Limb (tissue), 2 donors: ENCODE data around the gene SIM2.
"Not testable (repeated sequence)": the region's sequence is repeated elsewhere in the genome, so short reads cannot be mapped to it uniquely, and the experiment has no call there.

Experiments
- DNase-seq, 2 donors: peaks; one replicate each; pipeline ENCODE4 v3.0.0-alpha.2; 2016; ENCODE audit errors: extremely low spot score in 2 of 2

The SIM2 gene

GRCh38 chr21:36698981-36699545, at the start of gene SIM2:
TSS of gene SIM2 (plus strand) at chr21:36699115. CDS start at chr21:36699747, 632 bp downstream.
- peak in 1 of 2 donors; percentile 66 for DNase-seq

- peak in 1 of 2 donors; percentile 50 for DNase-seq
These were observed 44.6 kb upstream of the SIM2 start for GRCh38 chr21:36654324-36654723.

GRCh38 chr21:36654796-36655325, 44.1 kb upstream of the SIM2 start:
- no peak for DNase-seq

DNA sequence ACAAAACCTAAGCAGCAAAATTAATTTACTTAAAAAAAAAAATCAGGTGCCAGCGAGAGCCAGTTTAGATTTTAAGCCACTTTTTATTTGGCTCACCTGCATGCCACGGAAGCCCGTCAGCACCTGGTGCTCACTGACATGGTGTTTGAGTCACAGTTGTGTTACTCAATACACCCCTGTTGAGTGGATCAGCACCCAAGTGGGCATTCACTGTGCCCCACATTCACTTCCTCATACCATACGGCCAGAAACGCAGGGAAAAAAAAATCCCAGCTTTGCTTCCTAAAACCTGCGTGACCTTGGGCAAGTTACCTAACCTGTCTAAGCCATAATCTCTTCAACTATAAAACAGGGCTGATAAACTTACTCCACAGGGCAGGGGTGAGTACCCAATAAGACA, 42.8 kb upstream of the SIM2 start:
- DNase-seq = no peak

DNA sequence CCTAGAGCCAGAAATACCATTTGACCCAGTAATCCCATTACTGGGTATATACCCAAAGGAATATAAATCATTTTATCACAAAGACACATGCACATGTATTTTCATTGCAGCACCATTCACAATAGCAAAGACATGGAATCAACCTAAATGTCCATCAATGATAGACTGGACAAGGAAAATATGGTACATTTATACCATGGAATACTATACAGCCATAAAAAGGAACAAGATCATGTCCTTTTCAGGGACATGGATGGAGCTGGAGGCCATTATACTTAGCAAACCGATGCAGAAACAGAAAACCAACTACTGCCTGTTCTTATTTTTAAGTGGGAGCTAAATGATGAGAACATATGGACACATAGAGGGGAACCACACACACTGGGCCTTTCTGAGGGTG, 41.6 kb upstream of the SIM2 start:
- DNase-seq = not testable (repeated sequence)

- no peak for DNase-seq
These were observed 40.9 kb upstream of the SIM2 start for GRCh38 chr21:36657999-36658398.

- DNase-seq = no peak
These were observed 40.0 kb upstream of the SIM2 start for GRCh38 chr21:36658926-36659325.

GRCh38 chr21:36661511-36662309, 37.2 kb upstream of the SIM2 start:
- no peak for DNase-seq

GRCh38 chr21:36663033-36663855, 35.7 kb upstream of the SIM2 start:
- DNase-seq = no peak

- DNase-seq = no peak
These were observed 34.3 kb upstream of the SIM2 start for GRCh38 chr21:36664662-36664990.

DNA sequence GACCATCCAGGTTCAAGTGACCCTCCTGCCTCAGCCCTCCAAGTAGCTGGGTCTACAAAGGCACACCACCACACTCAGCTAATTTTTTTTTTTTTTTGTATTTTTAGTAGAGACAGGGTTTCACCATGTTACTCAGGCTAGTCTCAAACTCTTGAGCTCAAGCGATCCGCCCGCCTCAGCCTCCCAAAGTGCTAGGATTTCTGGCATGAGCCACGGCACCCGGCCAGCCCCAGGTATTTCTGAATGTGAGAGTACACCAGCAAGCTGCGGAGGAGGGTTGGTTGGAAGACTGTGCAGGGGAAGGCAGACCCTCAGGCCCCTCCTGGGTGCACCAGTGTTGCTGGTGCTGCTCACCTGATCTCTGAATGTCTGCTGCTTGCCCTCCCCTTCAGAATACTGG, 33.1 kb upstream of the SIM2 start:
- DNase-seq = no peak

- no peak for DNase-seq
These were observed 30.2 kb upstream of the SIM2 start for GRCh38 chr21:36668713-36669112.

DNA sequence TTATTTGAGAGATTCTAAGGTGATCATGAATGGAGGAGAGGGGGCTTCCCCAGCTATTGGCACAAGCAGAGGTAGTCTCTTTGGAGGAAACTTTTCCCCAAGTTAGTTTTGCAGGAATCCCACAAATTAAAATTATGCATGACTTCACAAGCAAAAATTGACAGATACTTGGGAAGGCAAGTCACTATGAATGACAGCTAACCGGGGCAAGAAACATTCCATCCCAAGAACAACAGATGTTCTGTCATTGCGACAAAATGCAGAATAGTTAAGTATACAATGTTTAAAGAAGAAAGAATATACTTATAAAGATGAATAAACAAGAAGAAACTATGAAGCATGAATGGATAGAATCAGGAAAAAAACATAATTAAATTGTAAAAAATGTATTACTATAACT, 27.1 kb upstream of the SIM2 start:
- DNase-seq = no peak

DNA sequence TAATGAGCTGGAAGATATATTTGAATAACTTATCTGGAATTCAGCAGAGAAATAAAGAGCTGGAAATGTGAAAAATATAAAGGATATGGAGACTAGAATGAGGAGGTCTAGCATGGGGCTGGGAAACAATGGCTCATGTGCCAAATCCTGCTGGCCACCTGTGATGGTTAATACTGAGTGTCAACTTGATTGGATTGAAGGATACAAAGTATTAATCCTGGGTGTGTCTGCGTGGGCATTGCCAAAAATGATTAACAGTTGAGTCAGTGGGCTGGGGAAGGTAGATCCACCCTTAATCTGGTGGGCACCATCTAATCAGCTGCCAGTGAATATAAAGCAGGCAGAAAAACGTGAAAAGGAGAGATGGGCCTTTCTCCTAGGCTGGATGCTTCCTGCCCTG, 26.6 kb upstream of the SIM2 start:
- DNase-seq = not testable (repeated sequence)

DNA sequence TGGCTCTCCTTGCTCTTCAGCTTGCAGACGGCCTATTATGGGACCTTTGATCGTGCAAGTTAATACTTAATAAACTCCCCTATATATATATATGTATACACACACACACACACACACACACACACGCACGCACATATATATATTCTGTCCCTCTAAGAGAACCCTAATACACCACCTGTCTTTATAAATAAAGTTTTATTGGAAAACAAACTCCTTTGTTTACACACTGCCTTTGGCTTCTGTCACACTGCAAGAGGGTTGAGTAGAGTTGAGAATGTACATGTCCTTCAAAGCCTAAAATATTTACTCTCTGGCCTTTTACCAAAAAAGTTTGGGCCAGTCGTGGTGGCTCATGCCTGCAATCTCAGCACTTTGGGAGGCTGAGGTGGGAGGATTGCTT, 26.2 kb upstream of the SIM2 start:
- no peak for DNase-seq

- no peak for DNase-seq
These were observed 22.6 kb upstream of the SIM2 start for GRCh38 chr21:36676039-36676950.

- no peak for DNase-seq
These were observed 21.5 kb upstream of the SIM2 start for GRCh38 chr21:36677443-36677842.

GRCh38 chr21:36678538-36678937, 20.4 kb upstream of the SIM2 start:
- no peak for DNase-seq

- DNase-seq = no peak
These were observed 17.7 kb upstream of the SIM2 start for GRCh38 chr21:36681117-36681631.

DNA sequence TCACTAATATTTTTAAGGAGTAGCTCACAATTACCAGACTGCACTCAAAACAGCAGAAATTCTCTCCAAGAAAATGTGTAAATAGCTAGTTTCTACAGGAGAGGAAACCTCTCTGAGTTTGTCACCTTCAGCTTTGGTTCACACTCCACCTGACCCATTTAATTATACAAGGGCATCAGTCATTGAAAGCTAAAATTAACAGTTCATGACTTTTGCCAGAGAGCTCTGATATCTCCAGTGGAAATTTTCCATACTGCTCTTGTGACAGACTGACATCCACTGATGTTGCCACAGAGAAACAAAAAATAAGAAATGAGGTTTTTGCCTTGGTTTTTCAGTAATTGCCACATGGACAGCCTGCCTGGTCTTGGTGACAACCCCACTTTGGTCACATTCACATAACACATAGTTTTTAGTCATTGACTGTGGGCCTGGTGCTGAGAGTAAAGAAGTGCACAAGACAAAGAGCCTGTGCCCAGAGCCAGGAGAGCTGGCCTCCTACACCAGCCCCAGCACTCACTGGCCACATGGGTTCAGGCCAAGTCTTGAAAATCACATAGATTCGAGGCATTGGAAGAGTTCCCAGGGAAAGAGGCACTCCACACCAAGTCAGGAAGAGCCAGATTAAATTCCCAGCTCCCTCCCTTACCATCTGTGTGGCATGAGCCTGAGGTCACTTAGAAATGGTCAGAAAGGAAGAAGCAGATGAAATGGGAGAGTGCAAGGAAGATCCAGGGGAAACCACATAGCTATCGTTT, 13.8 kb upstream of the SIM2 start:
- DNase-seq = no peak
